ENCODE measurements around the gene RAP1GAP2. TPM values are rescaled to one million over a fixed set of nuclear protein-coding genes. Genes with fewer than 3 reads are reported as not detected.

Gene RAP1GAP2
- polyA plus RNA-seq, 1 of the 3 experiments (the other 2 are of a cell fraction), result 22.0 TPM

DNA sequence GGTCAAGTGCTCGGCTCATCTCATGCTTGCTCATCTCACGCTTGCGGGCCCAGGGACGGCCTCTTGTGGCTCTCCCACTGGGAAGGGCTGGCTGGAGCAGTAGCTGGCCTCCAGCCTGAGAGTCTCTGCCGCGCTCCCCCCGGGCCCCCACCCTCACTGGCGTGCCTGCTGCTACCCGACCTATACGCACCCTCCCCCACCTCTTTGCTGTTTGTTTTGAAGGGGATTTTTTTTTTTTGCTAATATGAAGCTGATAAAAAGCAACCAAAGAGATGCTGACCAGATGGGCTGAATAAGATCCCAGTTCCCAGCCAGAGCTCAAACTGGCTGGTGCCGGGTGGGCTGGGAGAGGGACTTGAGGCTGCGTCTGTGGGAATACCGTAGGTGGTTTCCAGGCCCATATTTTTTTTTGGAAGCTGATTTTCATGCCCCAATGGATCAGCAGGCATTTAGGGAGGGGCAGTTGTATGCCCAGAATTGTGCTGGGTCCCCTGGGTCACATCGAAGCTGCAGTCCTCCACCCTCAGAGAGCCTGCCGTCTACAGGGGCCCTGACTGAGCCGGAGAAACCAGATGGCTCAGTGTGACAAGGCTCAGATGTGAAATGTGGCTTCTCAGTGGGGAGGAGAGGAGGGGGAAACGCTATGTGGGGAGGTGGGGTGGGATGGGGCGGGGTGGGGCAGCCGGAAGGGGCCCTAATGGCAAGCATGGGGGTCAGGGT is 115.0 kb downstream of the RAP1GAP2 start:
- no peaks in the 10 kb centered on the region for H3K9me2 ChIP-seq
- POLR2A ChIA-PET, result interaction anchor here (0.6 to 2.4 kb wide), 4 partner anchors 14 to 93 kb away, joined by 4 to 15 read pairs (median 10); no protein-coding TSS in a partner anchor
- TF ChIP-seq NRF1 (IDR thresholded peaks at IDR 0.05; ENCODE audit: low read depth, low read length), result no peak
- TF ChIP-seq NFIC (IDR thresholded peaks at IDR 0.05; ENCODE audit: borderline replicate concordance), result no peak
- no peak for TF ChIP-seq JUND (IDR thresholded peaks at IDR 0.05)
- peak; percentile 60; the same call in 1 of the 2 replicates for TF ChIP-seq RCOR1 (IDR thresholded peaks at IDR 0.05; ENCODE audit: low read length)
- TF ChIP-seq CHD2 (IDR thresholded peaks at IDR 0.05; ENCODE audit: low read length, partially characterized antibody), result peak; percentile 85
- TF ChIP-seq MEF2A (IDR thresholded peaks at IDR 0.05; ENCODE audit: borderline replicate concordance, low read depth), result no peak
- TF ChIP-seq FOSL2 (IDR thresholded peaks at IDR 0.05; ENCODE audit: borderline replicate concordance, low read depth), result no peak
- no peak for TF ChIP-seq SIN3A (IDR thresholded peaks at IDR 0.05; ENCODE audit: borderline replicate concordance, low read depth, low read length)
- TF ChIP-seq GATA2 (CRISPR knock-in tag; IDR thresholded peaks at IDR 0.05), result no peak; the same call in 1 of the 2 replicates
- TF ChIP-seq POLR2AphosphoS5 (IDR thresholded peaks at IDR 0.05; ENCODE audit: low read depth, low read length), result no peak
- no peak for TF ChIP-seq USF2 (IDR thresholded peaks at IDR 0.05; ENCODE audit: borderline replicate concordance, low read depth, low read length)
- TF ChIP-seq EP300 (IDR thresholded peaks at IDR 0.05; ENCODE audit: borderline replicate concordance in 1 of 2, low read depth in 1 of 2, low read length in 1 of 2), result peak in 1 of 2 experiments; percentile 74; a peak in 2 of 4 replicates
- TF ChIP-seq MXI1 (IDR thresholded peaks at IDR 0.05; ENCODE audit: low read depth, low read length), result peak; percentile 51; the same call in 1 of the 2 replicates
- TF ChIP-seq, protein P1, sequence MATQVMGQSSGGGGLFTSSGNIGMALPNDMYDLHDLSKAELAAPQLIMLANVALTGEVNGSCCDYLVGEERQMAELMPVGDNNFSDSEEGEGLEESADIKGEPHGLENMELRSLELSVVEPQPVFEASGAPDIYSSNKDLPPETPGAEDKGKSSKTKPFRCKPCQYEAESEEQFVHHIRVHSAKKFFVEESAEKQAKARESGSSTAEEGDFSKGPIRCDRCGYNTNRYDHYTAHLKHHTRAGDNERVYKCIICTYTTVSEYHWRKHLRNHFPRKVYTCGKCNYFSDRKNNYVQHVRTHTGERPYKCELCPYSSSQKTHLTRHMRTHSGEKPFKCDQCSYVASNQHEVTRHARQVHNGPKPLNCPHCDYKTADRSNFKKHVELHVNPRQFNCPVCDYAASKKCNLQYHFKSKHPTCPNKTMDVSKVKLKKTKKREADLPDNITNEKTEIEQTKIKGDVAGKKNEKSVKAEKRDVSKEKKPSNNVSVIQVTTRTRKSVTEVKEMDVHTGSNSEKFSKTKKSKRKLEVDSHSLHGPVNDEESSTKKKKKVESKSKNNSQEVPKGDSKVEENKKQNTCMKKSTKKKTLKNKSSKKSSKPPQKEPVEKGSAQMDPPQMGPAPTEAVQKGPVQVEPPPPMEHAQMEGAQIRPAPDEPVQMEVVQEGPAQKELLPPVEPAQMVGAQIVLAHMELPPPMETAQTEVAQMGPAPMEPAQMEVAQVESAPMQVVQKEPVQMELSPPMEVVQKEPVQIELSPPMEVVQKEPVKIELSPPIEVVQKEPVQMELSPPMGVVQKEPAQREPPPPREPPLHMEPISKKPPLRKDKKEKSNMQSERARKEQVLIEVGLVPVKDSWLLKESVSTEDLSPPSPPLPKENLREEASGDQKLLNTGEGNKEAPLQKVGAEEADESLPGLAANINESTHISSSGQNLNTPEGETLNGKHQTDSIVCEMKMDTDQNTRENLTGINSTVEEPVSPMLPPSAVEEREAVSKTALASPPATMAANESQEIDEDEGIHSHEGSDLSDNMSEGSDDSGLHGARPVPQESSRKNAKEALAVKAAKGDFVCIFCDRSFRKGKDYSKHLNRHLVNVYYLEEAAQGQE (IDR thresholded peaks at IDR 0.05; ENCODE audit: low read depth, low read length), result no peak
- TF ChIP-seq RFX5 (IDR thresholded peaks at IDR 0.05; ENCODE audit: low read length), result no peak
- TF ChIP-seq YY1 (IDR thresholded peaks at IDR 0.05; ENCODE audit: low read depth), result no peak
- TF ChIP-seq, protein P2, sequence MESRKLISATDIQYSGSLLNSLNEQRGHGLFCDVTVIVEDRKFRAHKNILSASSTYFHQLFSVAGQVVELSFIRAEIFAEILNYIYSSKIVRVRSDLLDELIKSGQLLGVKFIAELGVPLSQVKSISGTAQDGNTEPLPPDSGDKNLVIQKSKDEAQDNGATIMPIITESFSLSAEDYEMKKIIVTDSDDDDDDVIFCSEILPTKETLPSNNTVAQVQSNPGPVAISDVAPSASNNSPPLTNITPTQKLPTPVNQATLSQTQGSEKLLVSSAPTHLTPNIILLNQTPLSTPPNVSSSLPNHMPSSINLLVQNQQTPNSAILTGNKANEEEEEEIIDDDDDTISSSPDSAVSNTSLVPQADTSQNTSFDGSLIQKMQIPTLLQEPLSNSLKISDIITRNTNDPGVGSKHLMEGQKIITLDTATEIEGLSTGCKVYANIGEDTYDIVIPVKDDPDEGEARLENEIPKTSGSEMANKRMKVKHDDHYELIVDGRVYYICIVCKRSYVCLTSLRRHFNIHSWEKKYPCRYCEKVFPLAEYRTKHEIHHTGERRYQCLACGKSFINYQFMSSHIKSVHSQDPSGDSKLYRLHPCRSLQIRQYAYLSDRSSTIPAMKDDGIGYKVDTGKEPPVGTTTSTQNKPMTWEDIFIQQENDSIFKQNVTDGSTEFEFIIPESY (IDR thresholded peaks at IDR 0.05; ENCODE audit: borderline replicate concordance, low read depth), result no peak
- TF ChIP-seq ELF1 (IDR thresholded peaks at IDR 0.05), result no peak
- TF ChIP-seq SMC3 (IDR thresholded peaks at IDR 0.05; ENCODE audit: low read depth, low read length), result no peak
- TF ChIP-seq, protein P3, sequence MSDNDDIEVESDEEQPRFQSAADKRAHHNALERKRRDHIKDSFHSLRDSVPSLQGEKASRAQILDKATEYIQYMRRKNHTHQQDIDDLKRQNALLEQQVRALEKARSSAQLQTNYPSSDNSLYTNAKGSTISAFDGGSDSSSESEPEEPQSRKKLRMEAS (IDR thresholded peaks at IDR 0.05; ENCODE audit: low read depth), result no peak
- TF ChIP-seq USF1 (IDR thresholded peaks at IDR 0.05; ENCODE audit: borderline replicate concordance, low read depth), result no peak
- TF ChIP-seq FOXJ3 (CRISPR knock-in tag; IDR thresholded peaks at IDR 0.05), result no peak
- TF ChIP-seq, protein P4, sequence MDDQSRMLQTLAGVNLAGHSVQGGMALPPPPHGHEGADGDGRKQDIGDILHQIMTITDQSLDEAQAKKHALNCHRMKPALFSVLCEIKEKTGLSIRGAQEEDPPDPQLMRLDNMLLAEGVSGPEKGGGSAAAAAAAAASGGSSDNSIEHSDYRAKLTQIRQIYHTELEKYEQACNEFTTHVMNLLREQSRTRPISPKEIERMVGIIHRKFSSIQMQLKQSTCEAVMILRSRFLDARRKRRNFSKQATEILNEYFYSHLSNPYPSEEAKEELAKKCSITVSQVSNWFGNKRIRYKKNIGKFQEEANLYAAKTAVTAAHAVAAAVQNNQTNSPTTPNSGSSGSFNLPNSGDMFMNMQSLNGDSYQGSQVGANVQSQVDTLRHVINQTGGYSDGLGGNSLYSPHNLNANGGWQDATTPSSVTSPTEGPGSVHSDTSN (IDR thresholded peaks at IDR 0.05), result no peak
- TF ChIP-seq TEAD4 (IDR thresholded peaks at IDR 0.05; ENCODE audit: borderline replicate concordance, insufficient read depth), result no peak
- no peak for TF ChIP-seq EZH2phosphoT487 (IDR thresholded peaks at IDR 0.05; ENCODE audit: borderline replicate concordance, low read depth)

More for the DNA sequence above, 115.0 kb downstream of the RAP1GAP2 start:
- CTCF ChIA-PET, result interaction anchor here (1.0 to 17.6 kb wide), 5 partner anchors 18 to 102 kb away, joined by 3 to 177 read pairs (median 4); no protein-coding TSS in a partner anchor
- no peak overlapping the region for H3K4me2 ChIP-seq
- no peaks in the 10 kb centered on the region for H4K20me1 ChIP-seq (ENCODE audit: insufficient read depth)
- no peak overlapping the region for H2AFZ ChIP-seq (ENCODE audit: low read depth)
- H3K79me2 ChIP-seq (ENCODE audit: insufficient read depth), result peaks cover 7% of the 10 kb centered on the region; the same call in 1 of the 2 replicates
- no peaks in the 10 kb centered on the region for H3K27me3 ChIP-seq (ENCODE audit: insufficient read depth)
- WGBS (ENCODE audit: low lambda C conversion rate), result 66% methylated on average over 15 of the region's 19 CpGs
- DNase-seq, result peak; percentile 70
- peak overlapping the region in 1 of 2 experiments; percentile 91; a peak in 3 of 4 replicates for H3K27ac ChIP-seq (ENCODE audit: low read depth in 2 of 2, low read length in 1 of 2)
- no peaks in the 10 kb centered on the region for H3F3A ChIP-seq (replicated peaks; ENCODE audit: insufficient read depth)
- no peak overlapping the region for H3K9ac ChIP-seq
- no peaks in the 10 kb centered on the region for H3K36me3 ChIP-seq (replicated peaks in 1 of 2; ENCODE audit: control insufficient read depth in 1 of 2, insufficient read depth in 2 of 2, low read length in 1 of 2)
- H3K4me1 ChIP-seq (ENCODE audit: control insufficient read depth in 1 of 2, insufficient read depth in 2 of 2, low read depth in 1 of 2, low read length in 1 of 2), result peaks cover 0 to 55% of the 10 kb centered on the region in 2 experiments; a peak in 1 of 4 replicates
- no peak overlapping the region for H3K4me3 ChIP-seq (ENCODE audit: low read depth in 2 of 2, low read length in 1 of 2)
- H3K9me3 ChIP-seq, result no peaks in the 10 kb centered on the region

Data from SK-N-SH (cell line).